ENCODE results near the gene GRK1.

Gene GRK1

DNA sequence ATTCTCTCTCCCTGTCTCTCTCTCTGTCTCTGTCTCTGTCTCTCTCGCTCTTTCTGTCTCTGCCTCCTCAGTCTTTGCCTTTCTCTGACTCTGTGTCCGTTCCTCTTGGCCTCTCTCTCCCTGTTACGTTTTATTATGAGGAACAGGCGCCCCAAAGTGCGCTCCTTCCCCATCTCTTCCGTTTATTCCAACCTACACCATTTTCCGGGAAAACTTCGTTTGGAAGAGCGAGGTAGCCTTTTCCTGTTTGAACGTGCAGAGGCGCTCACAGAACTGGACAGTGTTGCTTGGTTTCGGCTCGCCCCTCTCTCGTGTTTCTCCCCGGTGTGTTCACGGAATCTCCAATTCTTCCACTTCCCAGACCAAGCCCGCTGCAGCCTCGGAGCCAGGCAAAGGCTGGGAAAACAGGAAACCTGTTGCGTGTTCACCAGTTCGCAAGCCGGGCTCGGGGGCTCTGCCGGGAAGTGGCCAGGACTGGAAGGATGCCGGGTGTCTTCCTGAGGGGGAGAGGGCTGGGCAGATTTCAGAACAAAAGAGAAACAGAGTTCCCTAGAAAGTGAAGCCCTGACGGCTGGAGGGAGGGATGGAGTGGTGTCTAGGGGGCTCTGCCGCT, 92.6 kb downstream of the GRK1 start (continued):
- TF ChIP-seq, protein P1, sequence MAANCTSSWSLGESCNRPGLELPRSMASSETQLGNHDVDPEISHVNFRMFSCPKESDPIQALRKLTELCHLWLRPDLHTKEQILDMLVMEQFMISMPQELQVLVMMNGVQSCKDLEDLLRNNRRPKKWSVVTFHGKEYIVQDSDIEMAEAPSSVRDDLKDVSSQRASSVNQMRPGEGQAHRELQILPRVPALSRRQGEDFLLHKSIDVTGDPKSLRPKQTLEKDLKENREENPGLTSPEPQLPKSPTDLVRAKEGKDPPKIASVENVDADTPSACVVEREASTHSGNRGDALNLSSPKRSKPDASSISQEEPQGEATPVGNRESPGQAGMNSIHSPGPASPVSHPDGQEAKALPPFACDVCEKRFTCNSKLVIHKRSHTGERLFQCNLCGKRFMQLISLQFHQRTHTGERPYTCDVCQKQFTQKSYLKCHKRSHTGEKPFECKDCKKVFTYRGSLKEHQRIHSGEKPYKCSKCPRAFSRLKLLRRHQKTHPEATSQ (tag by site-specific recombination; IDR thresholded peaks at IDR 0.05) = no peak
- no peak for TF ChIP-seq ZNF354C (tag by site-specific recombination; IDR thresholded peaks at IDR 0.05; ENCODE audit: borderline replicate concordance, low read depth)
- no peak for TF ChIP-seq ZNF514 (tag by site-specific recombination; IDR thresholded peaks at IDR 0.05)
- no peak for TF ChIP-seq ZNF747 (tag by site-specific recombination; IDR thresholded peaks at IDR 0.05)
- no peak for TF ChIP-seq ZFP69B (tag by site-specific recombination; IDR thresholded peaks at IDR 0.05)
- TF ChIP-seq ZNF426 (tag by site-specific recombination; IDR thresholded peaks at IDR 0.05) = no peak
- TF ChIP-seq, protein P2, sequence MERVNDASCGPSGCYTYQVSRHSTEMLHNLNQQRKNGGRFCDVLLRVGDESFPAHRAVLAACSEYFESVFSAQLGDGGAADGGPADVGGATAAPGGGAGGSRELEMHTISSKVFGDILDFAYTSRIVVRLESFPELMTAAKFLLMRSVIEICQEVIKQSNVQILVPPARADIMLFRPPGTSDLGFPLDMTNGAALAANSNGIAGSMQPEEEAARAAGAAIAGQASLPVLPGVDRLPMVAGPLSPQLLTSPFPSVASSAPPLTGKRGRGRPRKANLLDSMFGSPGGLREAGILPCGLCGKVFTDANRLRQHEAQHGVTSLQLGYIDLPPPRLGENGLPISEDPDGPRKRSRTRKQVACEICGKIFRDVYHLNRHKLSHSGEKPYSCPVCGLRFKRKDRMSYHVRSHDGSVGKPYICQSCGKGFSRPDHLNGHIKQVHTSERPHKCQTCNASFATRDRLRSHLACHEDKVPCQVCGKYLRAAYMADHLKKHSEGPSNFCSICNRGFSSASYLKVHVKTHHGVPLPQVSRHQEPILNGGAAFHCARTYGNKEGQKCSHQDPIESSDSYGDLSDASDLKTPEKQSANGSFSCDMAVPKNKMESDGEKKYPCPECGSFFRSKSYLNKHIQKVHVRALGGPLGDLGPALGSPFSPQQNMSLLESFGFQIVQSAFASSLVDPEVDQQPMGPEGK (tag by site-specific recombination; IDR thresholded peaks at IDR 0.05) = no peak; the same call in 1 of the 2 replicates
- TF ChIP-seq, protein P3, sequence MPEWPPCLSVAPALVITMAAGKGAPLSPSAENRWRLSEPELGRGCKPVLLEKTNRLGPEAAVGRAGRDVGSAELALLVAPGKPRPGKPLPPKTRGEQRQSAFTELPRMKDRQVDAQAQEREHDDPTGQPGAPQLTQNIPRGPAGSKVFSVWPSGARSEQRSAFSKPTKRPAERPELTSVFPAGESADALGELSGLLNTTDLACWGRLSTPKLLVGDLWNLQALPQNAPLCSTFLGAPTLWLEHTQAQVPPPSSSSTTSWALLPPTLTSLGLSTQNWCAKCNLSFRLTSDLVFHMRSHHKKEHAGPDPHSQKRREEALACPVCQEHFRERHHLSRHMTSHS (tag by site-specific recombination; IDR thresholded peaks at IDR 0.05) = no peak
- no peak for TF ChIP-seq RBAK (tag by site-specific recombination; IDR thresholded peaks at IDR 0.05)
- peak; percentile 78 for TF ChIP-seq ZBTB17 (tag by site-specific recombination; IDR thresholded peaks at IDR 0.05)
- TF ChIP-seq, protein P4, sequence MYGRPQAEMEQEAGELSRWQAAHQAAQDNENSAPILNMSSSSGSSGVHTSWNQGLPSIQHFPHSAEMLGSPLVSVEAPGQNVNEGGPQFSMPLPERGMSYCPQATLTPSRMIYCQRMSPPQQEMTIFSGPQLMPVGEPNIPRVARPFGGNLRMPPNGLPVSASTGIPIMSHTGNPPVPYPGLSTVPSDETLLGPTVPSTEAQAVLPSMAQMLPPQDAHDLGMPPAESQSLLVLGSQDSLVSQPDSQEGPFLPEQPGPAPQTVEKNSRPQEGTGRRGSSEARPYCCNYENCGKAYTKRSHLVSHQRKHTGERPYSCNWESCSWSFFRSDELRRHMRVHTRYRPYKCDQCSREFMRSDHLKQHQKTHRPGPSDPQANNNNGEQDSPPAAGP (tag by site-specific recombination; IDR thresholded peaks at IDR 0.05) = no peak
- no peak; the same call in 1 of the 2 replicates for TF ChIP-seq YY1 (tag by site-specific recombination; IDR thresholded peaks at IDR 0.05)
- TF ChIP-seq, protein P5, sequence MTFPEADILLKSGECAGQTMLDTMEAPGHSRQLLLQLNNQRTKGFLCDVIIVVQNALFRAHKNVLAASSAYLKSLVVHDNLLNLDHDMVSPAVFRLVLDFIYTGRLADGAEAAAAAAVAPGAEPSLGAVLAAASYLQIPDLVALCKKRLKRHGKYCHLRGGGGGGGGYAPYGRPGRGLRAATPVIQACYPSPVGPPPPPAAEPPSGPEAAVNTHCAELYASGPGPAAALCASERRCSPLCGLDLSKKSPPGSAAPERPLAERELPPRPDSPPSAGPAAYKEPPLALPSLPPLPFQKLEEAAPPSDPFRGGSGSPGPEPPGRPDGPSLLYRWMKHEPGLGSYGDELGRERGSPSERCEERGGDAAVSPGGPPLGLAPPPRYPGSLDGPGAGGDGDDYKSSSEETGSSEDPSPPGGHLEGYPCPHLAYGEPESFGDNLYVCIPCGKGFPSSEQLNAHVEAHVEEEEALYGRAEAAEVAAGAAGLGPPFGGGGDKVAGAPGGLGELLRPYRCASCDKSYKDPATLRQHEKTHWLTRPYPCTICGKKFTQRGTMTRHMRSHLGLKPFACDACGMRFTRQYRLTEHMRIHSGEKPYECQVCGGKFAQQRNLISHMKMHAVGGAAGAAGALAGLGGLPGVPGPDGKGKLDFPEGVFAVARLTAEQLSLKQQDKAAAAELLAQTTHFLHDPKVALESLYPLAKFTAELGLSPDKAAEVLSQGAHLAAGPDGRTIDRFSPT (tag by site-specific recombination; IDR thresholded peaks at IDR 0.05) = no peak
- no peak for TF ChIP-seq ZNF843 (tag by site-specific recombination; IDR thresholded peaks at IDR 0.05)
- no peak for TF ChIP-seq ZNF561 (tag by site-specific recombination; IDR thresholded peaks at IDR 0.05; ENCODE audit: borderline replicate concordance)
- no peak for TF ChIP-seq ZNF776 (tag by site-specific recombination; IDR thresholded peaks at IDR 0.05; ENCODE audit: borderline replicate concordance)
- TF ChIP-seq, protein P6, sequence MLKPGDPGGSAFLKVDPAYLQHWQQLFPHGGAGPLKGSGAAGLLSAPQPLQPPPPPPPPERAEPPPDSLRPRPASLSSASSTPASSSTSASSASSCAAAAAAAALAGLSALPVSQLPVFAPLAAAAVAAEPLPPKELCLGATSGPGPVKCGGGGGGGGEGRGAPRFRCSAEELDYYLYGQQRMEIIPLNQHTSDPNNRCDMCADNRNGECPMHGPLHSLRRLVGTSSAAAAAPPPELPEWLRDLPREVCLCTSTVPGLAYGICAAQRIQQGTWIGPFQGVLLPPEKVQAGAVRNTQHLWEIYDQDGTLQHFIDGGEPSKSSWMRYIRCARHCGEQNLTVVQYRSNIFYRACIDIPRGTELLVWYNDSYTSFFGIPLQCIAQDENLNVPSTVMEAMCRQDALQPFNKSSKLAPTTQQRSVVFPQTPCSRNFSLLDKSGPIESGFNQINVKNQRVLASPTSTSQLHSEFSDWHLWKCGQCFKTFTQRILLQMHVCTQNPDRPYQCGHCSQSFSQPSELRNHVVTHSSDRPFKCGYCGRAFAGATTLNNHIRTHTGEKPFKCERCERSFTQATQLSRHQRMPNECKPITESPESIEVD (tag by site-specific recombination; IDR thresholded peaks at IDR 0.05) = no peak
- TF ChIP-seq ZNF302 (tag by site-specific recombination; IDR thresholded peaks at IDR 0.05; ENCODE audit: low read depth) = no peak
- no peak for TF ChIP-seq ZNF140 (tag by site-specific recombination; IDR thresholded peaks at IDR 0.05)
- no peak for TF ChIP-seq ZBTB48 (tag by site-specific recombination; IDR thresholded peaks at IDR 0.05)

Measured in HEK293 (cell line).